PC-3 (cell line): ENCODE data around the gene GRB2.

ENCODE experiments used
- CTCF ChIP-seq: fragments of 300-600 bp; sonication (generic); conservative IDR thresholded peaks from 2 replicates; pipeline ENCODE4 v1.5.1; 2017; ENCODE audit warnings: antibody characterized with exemption, low read depth, mild to moderate bottlenecking, low read length
- EZH2phosphoT487 ChIP-seq: fragments of 300-600 bp; sonication (generic); IDR thresholded peaks from 2 replicates; pipeline ENCODE4 v1.6.1; 2018; ENCODE audit warnings: mild to moderate bottlenecking, antibody characterized with exemption, low read length, borderline replicate concordance

- TF ChIP-seq EZH2phosphoT487 (no peak), CTCF (no peak)
These were observed 42.7 kb upstream of the GRB2 start for GRCh38 chr17:75447951-75448856.
